HCT116 (cell line): ENCODE data around the gene STUM. TPM values are rescaled to one million over a fixed set of nuclear protein-coding genes. Genes with fewer than 3 reads are reported as not detected.

Experiments used
- ATAC-seq: fragments of 200-7000 bp; cut with Tn5 transposase; 2 replicates; pipeline ENCODE4 v1.9.1; 2020; ENCODE audit warnings: mild to moderate bottlenecking, moderate library complexity
- BruUV-seq: library from RNA; stranded (reverse); fragments of 400-500 nt; replicated peaks from 2 replicates; lab custom pipeline; 2021; lab: Mats Ljungman, UMichigan
- CTCF ChIA-PET: fragments of 300-600 bp; sonication (Branson Sonifier 250); formaldehyde crosslinking; loops from one replicate; lab custom pipeline; 2021; ENCODE audit warnings: antibody characterized with exemption; lab: Charles Lee
- POLR2A ChIA-PET: fragments of 300-600, 350-600 bp; sonication (Branson Sonifier 250); formaldehyde crosslinking; loops from one replicate; lab custom pipeline; 2021; ENCODE audit warnings: antibody characterized with exemption; lab: Charles Lee
- RAD21 ChIA-PET, 2 experiments: fragments of 300-600 bp; sonication (Branson Sonifier 250); formaldehyde crosslinking; loops; one replicate each; lab custom pipeline; 2023; ENCODE audit warnings: low total read pairs in 2 of 2; ENCODE audit not compliant: uncharacterized antibody in 2 of 2, unreplicated experiment in 2 of 2, low non-redundant PET in 1 of 2; lab: Charles Lee
- DNase-seq: peaks from one replicate; pipeline ENCODE4 v3.0.0-alpha.2; 2010; ENCODE audit warnings: low read depth, low spot score
- H2AFZ ChIP-seq: fragments of 200-600 bp; shearing (Covaris generic), sonication (generic); 2 replicates; pipeline ENCODE4 v1.6.1; 2017; ENCODE audit warnings: low read depth, mixed run types, mixed read lengths, antibody characterized with exemption, low read length; ENCODE audit not compliant: poor library complexity, severe bottlenecking
- H3K27ac ChIP-seq: 2 replicates; pipeline ENCODE4 v1.5.1; 2012; ENCODE audit warnings: low read depth, low read length
- H3K27me3 ChIP-seq: fragments of 200-600 bp; sonication (generic); 2 replicates; pipeline ENCODE4 v1.6.1; 2016; ENCODE audit warnings: mixed run types, low read length, mixed read lengths; ENCODE audit not compliant: insufficient read depth
- H3K36me3 ChIP-seq, 2 experiments: fragments of 200-500 bp in 1 of 2; fragments of 200-600 bp in 1 of 2; sonication (Bioruptor generic) in 1 of 2; sonication (generic) in 1 of 2; 2 replicates each; pipeline versions ENCODE4 v1.5.1 to v1.6.1; 2014 to 2016; ENCODE audit warnings: low read length in 2 of 2, inconsistent platforms in 1 of 2, mixed read lengths in 1 of 2, mixed run types in 1 of 2; ENCODE audit not compliant: insufficient read depth in 2 of 2, control insufficient read depth in 1 of 2
- H3K4me1 ChIP-seq, 2 experiments: fragments of 200-600 bp in 1 of 2; sonication (generic) in 1 of 2; 2 replicates each; pipeline versions ENCODE4 v1.5.1 to v1.6.1; 2012 to 2017; ENCODE audit warnings: low read length in 2 of 2, inconsistent platforms in 1 of 2, mild to moderate bottlenecking in 1 of 2, mixed read lengths in 1 of 2, mixed run types in 1 of 2, moderate library complexity in 1 of 2; ENCODE audit not compliant: insufficient read depth in 2 of 2, control insufficient read depth in 1 of 2
- H3K4me2 ChIP-seq: fragments of 200-600 bp; sonication (generic); 2 replicates; pipeline ENCODE4 v1.6.1; 2017; ENCODE audit warnings: mixed run types, low read length, mixed read lengths
- H3K4me3 ChIP-seq, 2 experiments: fragments of 200-600 bp in 1 of 2; sonication (generic) in 1 of 2; replicated peaks in 1 of 2; 2 replicates each; pipeline ENCODE4 v1.5.1; 2011 to 2016; ENCODE audit warnings: low read length in 2 of 2, control low read depth in 1 of 2, low read depth in 1 of 2, mild to moderate bottlenecking in 1 of 2, mixed read lengths in 1 of 2, mixed run types in 1 of 2
- H3K79me2 ChIP-seq: fragments of 200-600 bp; sonication (generic); 2 replicates; pipeline ENCODE4 v1.6.1; 2017; ENCODE audit warnings: mild to moderate bottlenecking, mixed run types, low read length, moderate library complexity, mixed read lengths; ENCODE audit not compliant: insufficient read depth
- H3K9ac ChIP-seq: fragments of 200-600 bp; sonication (generic); 2 replicates; pipeline ENCODE4 v1.6.1; 2016; ENCODE audit warnings: low read length, mixed read lengths
- H3K9me2 ChIP-seq: fragments of 200-600 bp; sonication (generic), shearing (Covaris generic); 2 replicates; pipeline ENCODE4 v1.6.1; 2017; ENCODE audit warnings: mixed run types, mild to moderate bottlenecking, moderate library complexity; ENCODE audit not compliant: insufficient read depth
- H3K9me3 ChIP-seq, 2 experiments: fragments of 200-500 bp in 1 of 2; fragments of 200-600 bp in 1 of 2; sonication (Bioruptor generic) in 1 of 2; sonication (generic) in 1 of 2; 2 replicates each; pipeline ENCODE4 v1.6.1; 2014 to 2017; ENCODE audit warnings: low read length in 2 of 2, mixed read lengths in 2 of 2, inconsistent platforms in 1 of 2, low read depth in 1 of 2, mild to moderate bottlenecking in 1 of 2, mixed run types in 1 of 2, moderate library complexity in 1 of 2; ENCODE audit not compliant: control insufficient read depth in 1 of 2, insufficient read depth in 1 of 2
- H4K20me1 ChIP-seq: fragments of 200-600 bp; sonication (generic), shearing (Covaris generic); 2 replicates; pipeline ENCODE4 v1.6.1; 2017; ENCODE audit warnings: mixed run types, mild to moderate bottlenecking, moderate library complexity; ENCODE audit not compliant: insufficient read depth
- CBX3 ChIP-seq: IDR thresholded peaks from 2 replicates; pipeline ENCODE4 v1.6.1; 2012; ENCODE audit warnings: low read depth
- CEBPB ChIP-seq: IDR thresholded peaks from 2 replicates; pipeline ENCODE4 v1.6.1; 2012; ENCODE audit warnings: low read depth
- RAD21 ChIP-seq: IDR thresholded peaks from 2 replicates; pipeline ENCODE4 v1.6.1; 2012; ENCODE audit warnings: low read depth, mild to moderate bottlenecking
- SP1 ChIP-seq: IDR thresholded peaks from 2 replicates; pipeline ENCODE4 v1.6.1; 2012; ENCODE audit warnings: low read depth
- YY1 ChIP-seq: IDR thresholded peaks from 2 replicates; pipeline ENCODE4 v1.6.1; 2011; ENCODE audit warnings: low read length, low read depth, moderate library complexity, mild to moderate bottlenecking; ENCODE audit not compliant: insufficient replicate concordance; ENCODE audit errors: extremely low read depth
- ZNF274 ChIP-seq: fragments of 200-500 bp; sonication (Bioruptor generic); IDR thresholded peaks from 2 replicates; pipeline ENCODE4 v1.6.1; 2014; ENCODE audit warnings: mild to moderate bottlenecking, low read depth, low read length, inconsistent platforms
- intact Hi-C: fragments of 100-400 bp; cut with micrococcal nuclease; formaldehyde crosslinking; loops from 2 replicates; pipeline ENCODE4 v1.10.0; 2022
- total RNA-seq: library from RNA; stranded (reverse); gene quantifications from one replicate; pipeline ENCODE4 v1.2.1, GENCODE V29; 2021; ENCODE audit not compliant: unreplicated experiment

The STUM gene
- total RNA-seq, 1 experiment from 2014 or later, result not detected

DNA sequence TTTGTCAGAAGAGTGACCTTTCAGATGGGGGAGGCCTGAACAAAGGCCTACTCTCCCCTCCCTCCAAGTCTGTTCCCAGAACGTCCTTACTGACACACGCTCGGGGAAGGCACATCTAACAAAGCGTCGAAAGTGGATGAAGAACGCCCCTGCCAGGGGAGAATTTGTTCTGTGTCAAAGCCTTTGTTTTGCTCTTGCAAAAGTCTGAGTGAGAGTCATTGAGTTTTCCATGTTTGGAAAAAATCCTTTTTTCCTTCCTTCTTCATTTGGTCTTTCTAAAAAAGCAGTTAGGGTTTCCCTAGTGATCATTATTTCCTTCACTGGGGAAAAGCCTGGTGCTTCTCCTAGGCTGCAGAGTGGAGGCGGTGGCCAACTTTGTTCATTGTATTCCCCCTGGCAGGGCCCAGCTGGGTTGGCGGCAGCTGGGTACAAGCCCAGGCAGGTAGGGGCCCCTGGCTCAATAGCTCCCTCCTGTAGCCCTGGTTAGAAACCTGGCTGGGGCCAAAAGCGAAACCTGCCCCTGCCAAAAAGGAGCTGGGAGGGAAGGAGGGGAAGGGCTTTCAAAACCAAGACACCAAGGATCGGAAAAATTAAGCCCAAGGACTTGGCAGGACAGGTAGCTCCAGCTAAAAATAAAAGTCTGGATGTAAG is 109.5 kb downstream of the STUM start:
- H4K20me1 ChIP-seq, result no peaks in the 10 kb centered on the region
- no peaks in the 10 kb centered on the region for H3K9me2 ChIP-seq
- no peaks in the 10 kb centered on the region for H3K9me3 ChIP-seq
- H3K79me2 ChIP-seq, result no peaks in the 10 kb centered on the region
- POLR2A ChIA-PET, result no interaction called here
- H3K36me3 ChIP-seq, result no peaks in the 10 kb centered on the region
- no TSS peak for BruUV-seq
- TF ChIP-seq ZNF274 (no peak), SP1 (no peak), RAD21 (no peak)
- no peaks in the 10 kb centered on the region for H3K27me3 ChIP-seq
- ATAC-seq (no peak), DNase-seq (no peak)
- no peak overlapping the region for H3K27ac ChIP-seq
- RAD21 ChIA-PET, result no interaction called here
- H2AFZ ChIP-seq, result no peak overlapping the region
- H3K4me1 ChIP-seq, result peaks cover 26 to 41% of the 10 kb centered on the region in 2 experiments
- CTCF ChIA-PET, result no interaction called here
- intact Hi-C loops, result no loop called here
- no peak overlapping the region for H3K9ac ChIP-seq
- no peak overlapping the region for H3K4me3 ChIP-seq
- H3K4me2 ChIP-seq, result no peak overlapping the region

- ChIA-PET CTCF (interaction anchor here (1.2 kb wide), 1 partner anchor 32 kb away, joined by 3 read pairs; no protein-coding TSS in a partner anchor), POLR2A (no interaction called here), RAD21 (no interaction called here)
- no peak overlapping the region for H2AFZ ChIP-seq
- H3K9ac ChIP-seq, result no peak overlapping the region
- intact Hi-C loops, result no loop called here
- H4K20me1 ChIP-seq, result no peaks in the 10 kb centered on the region
- H3K27ac ChIP-seq, result no peak overlapping the region
- no peaks in the 10 kb centered on the region for H3K27me3 ChIP-seq
- no peak overlapping the region for H3K4me3 ChIP-seq
- no peak for TF ChIP-seq CBX3
- no peak for TF ChIP-seq CEBPB
- no peak for TF ChIP-seq YY1
- BruUV-seq, result no TSS peak
- peaks cover 31 to 48% of the 10 kb centered on the region in 2 experiments for H3K4me1 ChIP-seq
- H3K9me3 ChIP-seq, result no peaks in the 10 kb centered on the region
- DNase-seq, result no peak
- H3K36me3 ChIP-seq, result no peaks in the 10 kb centered on the region
- H3K4me2 ChIP-seq, result no peak overlapping the region
- ATAC-seq, result no peak
- no peaks in the 10 kb centered on the region for H3K9me2 ChIP-seq
- no peaks in the 10 kb centered on the region for H3K79me2 ChIP-seq
Measured at GRCh38 chr1:226658546-226659125, 110.1 kb downstream of the STUM start.

Other genes starting within 250 kb of the STUM start
- gene LIN9, start 239.6 kb upstream of the STUM start, total RNA-seq, result 9.3 TPM
- gene PARP1, start 140.7 kb upstream of the STUM start, total RNA-seq, result 213 TPM
- gene ITPKB, start 190.5 kb downstream of the STUM start, total RNA-seq, result 4.4 TPM